ENCODE data around the gene MUS81. TPM values are rescaled to one million over a fixed set of nuclear protein-coding genes. Genes with fewer than 3 reads are reported as not detected.
A peak's percentile ranks its signal among the peaks of the same experiment; 100 is the strongest.

MUS81 gene
- total and polyA plus RNA-seq, 2 of the 13 experiments (the other 11 are each of a cell fraction or from before 2014, with no cell fraction given): 25.6 to 30.2 TPM

- no peak for TF ChIP-seq GMEB2 (CRISPR knock-in tag; IDR thresholded peaks at IDR 0.05; ENCODE audit: low read depth)
- no peak for TF ChIP-seq CBFB (CRISPR knock-in tag; IDR thresholded peaks at IDR 0.05)
- TF ChIP-seq ARNTL (CRISPR knock-in tag; IDR thresholded peaks at IDR 0.05): no peak
- TF ChIP-seq ZNF317 (CRISPR knock-in tag; IDR thresholded peaks at IDR 0.05): no peak
- TF ChIP-seq ATF5 (CRISPR knock-in tag; IDR thresholded peaks at IDR 0.05; ENCODE audit: low read depth): no peak
- no peak for TF ChIP-seq ZBTB4 (CRISPR knock-in tag; IDR thresholded peaks at IDR 0.05; ENCODE audit: borderline replicate concordance)
- TF ChIP-seq IKZF5 (CRISPR knock-in tag; IDR thresholded peaks at IDR 0.05): no peak
- no peak for TF ChIP-seq SMAD9 (CRISPR knock-in tag; IDR thresholded peaks at IDR 0.05)
- TF ChIP-seq ZBTB1 (CRISPR knock-in tag; IDR thresholded peaks at IDR 0.05; ENCODE audit: borderline replicate concordance): no peak
- TF ChIP-seq ZNF891 (CRISPR knock-in tag; IDR thresholded peaks at IDR 0.05): 0 out of 2 replicates have a peak, but pooled peaks have one; percentile 39
- TF ChIP-seq ZNF784 (CRISPR knock-in tag; IDR thresholded peaks at IDR 0.05; ENCODE audit: borderline replicate concordance): no peak
- TF ChIP-seq PHF21A (CRISPR knock-in tag; IDR thresholded peaks at IDR 0.05): no peak
- peak; percentile 75; the same call in 1 of the 2 replicates for TF ChIP-seq NFKB2 (CRISPR knock-in tag; IDR thresholded peaks at IDR 0.05; ENCODE audit: borderline replicate concordance)
- no peak for TF ChIP-seq TBP (CRISPR knock-in tag; IDR thresholded peaks at IDR 0.05)
- no peak for TF ChIP-seq ZMAT5 (CRISPR knock-in tag; IDR thresholded peaks at IDR 0.05; ENCODE audit: borderline replicate concordance, low read depth)
- TF ChIP-seq ZNF513 (CRISPR knock-in tag; conservative IDR thresholded peaks at IDR 0.05): no peak
- no peak for TF ChIP-seq ZEB1 (IDR thresholded peaks at IDR 0.05; ENCODE audit: insufficient replicate concordance, low read depth)
- TF ChIP-seq GABPA (IDR thresholded peaks at IDR 0.05; ENCODE audit: low read depth, low read length): no peak
- TF ChIP-seq GABPA (CRISPR knock-in tag; IDR thresholded peaks at IDR 0.05; ENCODE audit: low read depth): peak; percentile 52; the same call in 1 of the 2 replicates
These were observed 24.5 kb downstream of the MUS81 start (continued) for GRCh38 chr11:65884716-65885092.

Measured in HepG2 (cell line).